HS-27A (cell line): ENCODE data around the gene ZNF816.
"Not testable (repeated sequence)": the region's sequence is repeated elsewhere in the genome, so short reads cannot be mapped to it uniquely, and the experiment has no call there.

ENCODE experiments used
- DNase-seq: peaks from one replicate; pipeline ENCODE4 v3.0.0-alpha.2; 2012; ENCODE audit warnings: low read depth, missing footprints

Gene ZNF816

GRCh38 chr19:52962394-52963246 is at the start of gene ZNF816:
ZNF816 (minus strand) TSS chr19:52962881; CDS start chr19:52956089, 6,792 bp downstream.
- DNase-seq = peak; percentile 86

GRCh38 chr19:53012006-53012405 is 49.3 kb upstream of the ZNF816 start:
- no peak for DNase-seq

- no peak for DNase-seq
Measured at GRCh38 chr19:53010494-53010893, 47.8 kb upstream of the ZNF816 start.

GRCh38 chr19:53008061-53008778 is 45.5 kb upstream of the ZNF816 start:
- no peak for DNase-seq

GRCh38 chr19:53007606-53008005 is 44.9 kb upstream of the ZNF816 start:
- no peak for DNase-seq

GRCh38 chr19:53007200-53007599 is 44.5 kb upstream of the ZNF816 start:
- DNase-seq = no peak

- no peak for DNase-seq
Measured at GRCh38 chr19:53004242-53004641, 41.6 kb upstream of the ZNF816 start.

GRCh38 chr19:53002479-53002878 is 39.8 kb upstream of the ZNF816 start:
- no peak for DNase-seq

GRCh38 chr19:52997975-52998374 is 35.3 kb upstream of the ZNF816 start:
- DNase-seq = no peak

- DNase-seq = no peak
Measured at GRCh38 chr19:52995711-52996110, 33.0 kb upstream of the ZNF816 start.

GRCh38 chr19:52993342-52994178 is 30.9 kb upstream of the ZNF816 start:
- DNase-seq = no peak

GRCh38 chr19:52992109-52993004 is 29.7 kb upstream of the ZNF816 start:
- no peak for DNase-seq

GRCh38 chr19:52991484-52991883 is 28.8 kb upstream of the ZNF816 start:
- DNase-seq = peak; percentile 87

- DNase-seq = no peak
Measured at GRCh38 chr19:52990759-52991418, 28.2 kb upstream of the ZNF816 start.

- DNase-seq = no peak
Measured at GRCh38 chr19:52988506-52988905, 25.8 kb upstream of the ZNF816 start.

- no peak for DNase-seq
Measured at GRCh38 chr19:52987221-52987620, 24.5 kb upstream of the ZNF816 start.

GRCh38 chr19:52983167-52983566 is 20.5 kb upstream of the ZNF816 start:
- not testable (repeated sequence) for DNase-seq

GRCh38 chr19:52981329-52981728 is 18.6 kb upstream of the ZNF816 start:
- DNase-seq = no peak

GRCh38 chr19:52967772-52968171 is 5.1 kb upstream of the ZNF816 start:
- DNase-seq = no peak

- no peak for DNase-seq
Measured at GRCh38 chr19:52963247-52963618, 552 bp upstream of the ZNF816 start.

- no peak for DNase-seq
Measured at GRCh38 chr19:52961981-52962380, 700 bp downstream of the ZNF816 start.
